GM21360 (cell line): ENCODE results near the gene MT1HL1.

ENCODE experiments used
- ATAC-seq: cut with Tn5 transposase; IDR thresholded peaks from one replicate; pipeline ENCODE4 v1.9.1; 2021; ENCODE audit warnings: mild to moderate bottlenecking, moderate library complexity; ENCODE audit not compliant: unreplicated experiment

The MT1HL1 gene

GRCh38 chr1:237004116-237004515 is at the start of gene MT1HL1:
MT1HL1 (minus strand) TSS chr1:237004441; CDS start chr1:237004372, 69 bp downstream.
- ATAC-seq = no peak

DNA sequence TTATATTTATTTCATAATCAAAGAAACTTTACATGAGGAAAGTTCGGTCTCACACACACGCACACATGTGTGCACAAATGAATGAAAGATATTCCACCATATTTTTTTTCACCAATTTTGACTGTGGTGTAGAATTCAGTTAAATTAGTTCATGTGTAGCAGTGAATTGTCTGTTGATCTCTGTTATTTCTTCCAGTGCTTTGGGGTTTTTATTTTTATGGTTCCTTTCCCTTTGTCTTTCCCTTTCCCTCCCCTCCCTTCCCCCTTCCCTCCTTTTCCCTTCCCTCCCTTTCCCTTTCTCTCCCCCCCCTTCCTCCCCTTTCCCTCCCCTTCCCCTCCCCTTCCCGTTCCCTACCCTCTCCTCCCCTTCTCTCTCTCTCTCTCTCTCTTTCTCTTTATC is 46.7 kb upstream of the MT1HL1 start:
- ATAC-seq = no peak

DNA sequence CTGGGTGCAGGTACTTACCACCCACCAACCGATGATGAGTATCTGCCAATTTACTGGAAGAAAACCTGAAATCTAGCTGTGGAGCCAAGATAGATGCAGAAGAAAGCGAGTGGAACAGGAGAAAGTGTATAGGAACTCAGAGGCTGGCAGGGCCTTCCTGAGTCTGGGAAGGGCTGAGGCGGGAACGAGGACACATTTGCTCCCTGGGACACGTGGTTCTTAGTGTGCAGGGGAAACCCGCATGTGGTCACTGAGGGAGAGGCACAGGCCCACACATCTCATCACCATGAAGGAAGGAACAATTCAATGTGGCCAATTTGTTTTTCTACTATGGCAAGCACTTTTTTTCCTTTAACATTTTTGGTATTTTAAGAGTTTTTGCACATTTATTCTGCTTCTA is 45.9 kb upstream of the MT1HL1 start:
- no peak for ATAC-seq

DNA sequence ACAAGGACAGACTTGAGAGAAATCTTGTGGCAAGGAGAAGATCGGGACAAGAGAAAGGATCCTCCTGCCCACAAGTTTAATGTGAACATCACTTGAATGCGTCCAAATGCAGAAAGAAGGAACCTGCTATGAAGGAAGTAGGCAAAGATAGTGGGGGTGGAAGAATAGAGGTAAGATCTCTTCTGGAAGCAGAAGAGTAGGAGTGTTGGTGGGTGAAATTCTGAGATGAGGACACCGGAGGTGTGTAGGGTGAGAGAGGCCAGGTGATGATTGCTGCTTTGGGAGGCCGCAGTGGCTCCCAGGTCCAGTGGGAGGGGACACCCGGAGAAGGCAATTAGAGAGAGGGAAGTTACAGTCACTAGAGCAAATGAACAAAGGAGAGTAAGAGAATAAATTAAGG is 44.6 kb upstream of the MT1HL1 start:
- ATAC-seq = no peak

DNA sequence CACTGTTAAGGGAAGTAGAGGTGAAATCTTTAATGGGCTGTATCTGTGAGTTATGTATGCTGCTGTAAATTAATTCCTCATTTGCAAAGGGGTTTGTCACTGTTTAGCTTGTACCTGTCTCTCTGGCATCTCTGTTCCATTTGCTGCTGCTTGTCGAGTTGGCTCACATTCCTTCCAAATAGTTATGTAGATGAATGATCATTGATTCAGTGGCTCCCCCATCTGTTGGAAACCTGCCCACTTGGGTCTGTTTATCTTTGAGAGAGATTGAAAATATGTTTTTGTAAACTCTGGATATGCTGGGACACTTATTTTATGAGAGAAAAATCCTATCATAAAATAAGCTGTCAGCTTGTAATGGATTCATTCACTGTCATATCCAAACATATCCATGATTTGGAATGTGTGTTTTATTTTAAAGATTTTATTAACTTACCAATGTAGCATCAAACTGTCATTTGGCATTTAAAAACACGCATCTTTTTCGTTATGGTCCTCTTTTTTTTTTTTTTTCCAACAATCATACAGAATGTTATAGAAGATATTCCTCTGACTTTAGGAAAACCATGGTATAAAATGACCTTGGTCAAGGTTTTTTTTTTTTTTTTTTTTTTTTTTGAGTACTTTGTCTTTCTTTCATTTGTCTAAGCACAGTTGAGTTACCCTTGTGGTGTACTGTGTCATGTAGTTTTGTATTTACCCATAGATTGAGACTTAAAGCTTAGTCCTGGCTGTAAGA is 41.2 kb upstream of the MT1HL1 start:
- no peak for ATAC-seq

GRCh38 chr1:237043846-237044636 is 39.8 kb upstream of the MT1HL1 start:
- no peak for ATAC-seq

DNA sequence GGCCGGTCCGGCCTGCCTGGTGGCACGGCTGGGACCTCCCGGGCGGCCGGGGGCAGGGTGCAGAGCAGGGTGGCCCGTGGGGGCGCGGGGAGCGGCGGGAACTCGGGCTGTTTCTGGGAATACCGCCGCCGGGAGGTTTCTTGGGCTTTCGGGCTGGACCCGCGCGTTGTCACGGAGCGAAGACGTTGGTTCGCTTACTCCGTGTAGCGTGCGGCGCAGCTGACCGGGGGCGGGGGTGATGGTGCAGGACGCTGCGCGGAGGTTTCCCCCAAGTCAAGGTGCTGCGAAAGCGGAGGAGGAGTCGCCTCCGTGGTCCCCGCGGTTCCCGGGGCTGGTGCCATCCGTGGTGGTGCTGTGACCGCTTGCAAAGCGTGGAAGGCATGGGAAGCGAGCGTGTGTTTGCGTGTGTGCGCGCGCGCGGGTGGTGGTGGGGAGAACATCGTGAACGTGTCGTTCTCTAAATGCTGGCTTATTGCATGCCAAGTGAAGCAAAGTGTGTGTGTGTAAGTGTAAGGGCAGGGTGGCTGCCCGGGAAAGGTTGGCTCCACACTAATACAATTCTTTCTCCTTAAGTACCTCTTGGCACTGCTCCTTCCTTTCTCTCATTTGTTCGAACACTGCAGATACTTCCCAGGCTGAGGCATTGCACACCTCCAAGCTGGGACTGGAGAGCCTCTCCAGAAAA is 38.8 kb upstream of the MT1HL1 start:
- no peak for ATAC-seq

DNA sequence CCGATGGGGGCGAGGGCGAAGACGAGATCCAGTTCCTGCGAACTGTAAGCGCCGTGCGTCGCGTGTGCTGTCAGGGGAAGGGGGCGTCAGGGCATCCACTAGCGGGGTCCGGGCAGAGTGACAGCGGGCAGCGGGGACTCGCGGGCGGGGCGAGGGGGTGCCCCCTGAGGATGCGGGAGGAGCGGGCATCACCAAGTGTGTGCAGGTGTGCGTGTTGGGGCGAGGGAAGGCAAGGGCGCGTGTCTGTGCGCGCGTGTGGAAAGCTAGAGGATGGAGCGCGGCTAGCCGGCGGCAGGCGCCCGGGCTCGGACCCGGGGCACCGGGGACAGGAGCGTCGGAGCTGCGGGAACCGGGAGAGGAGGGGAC is 38.3 kb upstream of the MT1HL1 start:
- ATAC-seq = no peak

- no peak for ATAC-seq
Observed at GRCh38 chr1:237041795-237042525, 37.7 kb upstream of the MT1HL1 start, which contains the start of gene RYR2. RYR2 (plus strand) TSS chr1:237042184; CDS start chr1:237042522, 338 bp downstream.

GRCh38 chr1:237041461-237041794 is 37.2 kb upstream of the MT1HL1 start:
- no peak for ATAC-seq

- no peak for ATAC-seq
Observed at GRCh38 chr1:237040823-237041222, 36.6 kb upstream of the MT1HL1 start.

DNA sequence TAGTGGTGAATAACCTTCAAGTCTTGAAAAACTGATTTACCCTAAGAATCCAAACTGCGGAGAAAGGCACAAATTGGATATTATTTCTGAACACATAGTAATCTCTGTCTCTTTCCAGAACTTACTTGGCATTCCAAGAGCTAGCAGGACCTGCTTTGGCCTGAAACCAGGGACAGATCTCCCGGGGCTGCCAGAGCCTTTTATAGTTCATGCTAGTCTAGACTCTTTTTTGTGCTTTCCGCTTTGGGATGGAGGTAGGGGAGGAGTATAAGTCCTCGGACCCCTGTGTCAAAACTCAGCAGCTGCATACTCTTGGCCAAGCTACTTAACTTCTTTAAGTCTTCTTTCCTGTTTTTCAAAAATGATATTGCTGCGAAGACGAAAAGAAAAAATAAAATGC is 34.0 kb upstream of the MT1HL1 start:
- ATAC-seq = no peak

- ATAC-seq = no peak
Observed at GRCh38 chr1:237035759-237036158, 31.5 kb upstream of the MT1HL1 start.

- ATAC-seq = no peak
Observed at GRCh38 chr1:237033804-237034203, 29.6 kb upstream of the MT1HL1 start.

DNA sequence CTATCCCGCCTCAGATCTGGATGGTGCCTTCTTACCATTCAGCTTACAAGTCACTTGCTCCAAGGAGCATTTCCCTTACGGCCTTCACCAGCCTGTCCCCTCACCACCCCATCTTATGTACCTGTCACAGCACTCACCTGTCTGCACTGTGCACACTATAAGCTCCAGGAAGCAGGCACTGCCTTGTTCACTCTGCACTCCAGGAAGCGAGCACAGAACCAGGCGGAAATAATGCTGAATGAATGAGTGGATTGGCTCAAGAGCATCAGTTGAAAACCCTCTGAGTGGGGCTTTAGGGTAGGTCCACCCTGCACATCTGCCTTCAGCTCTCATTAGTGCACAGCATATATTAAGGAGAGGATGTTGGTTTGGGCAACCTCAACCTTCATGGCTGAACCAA is 28.8 kb upstream of the MT1HL1 start:
- no peak for ATAC-seq

- peak; percentile 72 for ATAC-seq
Observed at GRCh38 chr1:237032029-237032428, 27.8 kb upstream of the MT1HL1 start.

DNA sequence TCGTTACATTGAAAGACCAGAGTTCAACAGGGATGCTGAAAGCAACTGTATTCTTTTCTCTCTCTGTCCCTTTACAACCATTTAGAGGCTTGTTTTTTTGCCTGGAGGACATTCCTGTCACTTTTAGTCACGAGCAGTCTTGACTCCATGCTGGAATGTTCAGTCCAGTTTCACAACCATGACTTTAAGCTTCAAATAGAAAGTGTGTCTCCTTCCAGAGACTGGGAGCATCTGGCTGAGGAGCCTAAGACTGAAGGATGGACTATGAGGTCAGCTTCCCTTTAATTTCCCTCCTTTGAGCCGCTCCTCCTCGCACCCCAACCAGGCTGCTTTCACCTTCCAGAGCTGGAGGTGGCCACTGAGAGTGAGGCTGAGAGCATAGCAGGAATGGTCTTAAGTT is 27.2 kb upstream of the MT1HL1 start:
- ATAC-seq = no peak

DNA sequence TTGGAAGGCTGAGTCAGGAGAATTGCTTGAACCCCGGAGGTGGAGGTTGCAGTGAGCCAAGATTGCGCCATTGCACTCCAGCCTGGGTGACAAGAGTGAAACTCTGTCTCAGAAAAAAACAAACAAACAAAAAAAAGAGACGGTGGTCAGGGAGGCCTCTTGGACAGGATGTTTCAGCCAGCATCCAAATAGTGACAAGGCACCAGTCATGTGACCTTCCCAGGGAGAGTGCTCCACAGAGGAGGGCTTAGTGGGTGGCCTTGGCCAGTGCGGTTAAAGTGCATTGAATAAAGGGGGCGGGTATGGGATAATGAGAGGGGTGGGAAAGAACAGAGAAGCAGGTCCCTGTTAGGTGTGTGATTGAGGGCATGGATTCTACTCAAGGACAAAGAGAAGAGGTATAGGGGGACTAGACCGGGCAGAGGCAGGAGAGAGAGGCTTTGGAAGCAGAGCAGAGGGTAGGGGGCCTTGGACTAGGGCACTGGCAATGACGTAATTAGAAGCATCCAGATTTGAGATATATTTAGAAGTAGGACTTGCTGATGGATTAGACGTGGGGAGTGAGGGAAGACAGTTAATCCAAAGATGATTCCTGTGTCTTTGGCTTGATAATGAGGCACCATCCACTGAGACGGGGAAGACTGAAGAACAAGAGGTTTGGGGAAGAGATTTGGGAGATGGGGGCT is 25.8 kb upstream of the MT1HL1 start:
- no peak for ATAC-seq

DNA sequence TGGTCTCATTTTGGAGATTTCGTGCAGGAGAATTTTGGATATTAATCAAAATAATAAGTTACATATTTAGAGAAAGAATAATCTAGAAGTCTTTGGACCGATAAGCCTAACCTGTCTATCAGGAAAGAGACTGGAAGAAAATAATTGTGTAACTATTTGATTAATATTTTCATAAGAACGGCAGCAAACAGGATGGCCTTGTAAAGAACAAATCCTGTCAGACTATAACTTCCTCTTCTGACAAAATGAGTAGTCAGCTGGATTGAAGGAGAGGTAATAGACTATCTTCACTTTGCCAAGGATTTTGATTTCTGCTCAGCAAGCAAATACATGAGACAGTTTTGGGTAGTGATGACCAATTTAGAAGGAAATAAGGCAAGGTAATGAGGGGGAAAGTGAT is 25.0 kb upstream of the MT1HL1 start:
- no peak for ATAC-seq

DNA sequence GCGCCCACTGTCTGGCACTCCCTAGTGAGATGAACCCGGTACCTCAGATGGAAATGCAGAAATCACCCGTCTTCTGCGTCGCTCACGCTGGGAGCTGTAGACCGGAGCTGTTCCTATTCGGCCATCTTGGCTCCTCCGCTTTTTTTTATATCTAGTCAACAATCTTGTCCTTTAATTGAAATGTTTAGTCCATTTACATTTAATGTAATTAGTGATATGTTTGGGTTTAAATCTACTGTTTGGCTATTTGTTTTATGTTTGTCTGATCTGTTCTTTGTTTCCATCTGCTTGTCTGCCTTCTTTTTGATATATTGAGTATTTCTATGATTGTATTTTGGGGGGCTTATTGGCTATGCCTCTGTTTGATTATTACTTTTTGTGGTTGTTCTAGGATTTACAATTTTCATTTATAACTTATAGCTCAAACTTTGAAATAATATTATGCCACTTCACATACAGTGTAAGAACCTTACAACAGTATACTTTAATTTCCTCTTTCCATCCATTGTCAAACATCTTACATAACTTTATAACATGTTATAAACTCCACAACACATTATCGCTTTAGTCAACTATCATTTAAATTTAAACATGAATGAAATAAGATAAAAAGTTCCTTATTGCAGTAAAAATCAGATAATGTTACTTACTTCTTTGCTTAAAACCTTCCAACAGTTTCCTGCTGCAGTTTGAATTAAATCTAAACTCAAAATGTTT is 21.3 kb upstream of the MT1HL1 start:
- ATAC-seq = no peak
